Measurements from ENCODE around the gene SCAMP2. TPM values are rescaled to one million over a fixed set of nuclear protein-coding genes. Genes with fewer than 3 reads are reported as not detected.

Gene SCAMP2
- total RNA-seq, 2 donors from 2014 or later = 33.5 to 36.9 TPM

DNA sequence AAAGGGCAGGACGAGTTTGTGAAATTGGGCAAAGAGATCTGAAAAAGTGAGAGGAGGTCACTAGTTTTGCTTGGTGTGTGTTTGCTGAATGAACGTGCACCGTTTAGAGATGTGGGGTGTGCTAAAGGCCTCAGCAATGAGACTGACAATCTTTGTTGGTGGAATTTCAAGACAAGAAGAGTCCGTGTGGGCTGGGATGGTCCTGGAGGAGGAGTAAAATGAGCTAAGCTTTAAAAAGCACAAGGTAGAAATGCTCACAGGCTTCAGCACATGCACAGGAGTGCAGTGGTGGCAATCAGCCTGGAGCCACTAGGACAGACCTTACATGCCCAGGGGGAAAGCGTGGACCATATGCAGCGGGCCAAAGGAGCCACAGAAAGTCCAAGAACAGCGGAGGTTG is 48.2 kb downstream of the SCAMP2 start:
- TF ChIP-seq, protein P1, sequence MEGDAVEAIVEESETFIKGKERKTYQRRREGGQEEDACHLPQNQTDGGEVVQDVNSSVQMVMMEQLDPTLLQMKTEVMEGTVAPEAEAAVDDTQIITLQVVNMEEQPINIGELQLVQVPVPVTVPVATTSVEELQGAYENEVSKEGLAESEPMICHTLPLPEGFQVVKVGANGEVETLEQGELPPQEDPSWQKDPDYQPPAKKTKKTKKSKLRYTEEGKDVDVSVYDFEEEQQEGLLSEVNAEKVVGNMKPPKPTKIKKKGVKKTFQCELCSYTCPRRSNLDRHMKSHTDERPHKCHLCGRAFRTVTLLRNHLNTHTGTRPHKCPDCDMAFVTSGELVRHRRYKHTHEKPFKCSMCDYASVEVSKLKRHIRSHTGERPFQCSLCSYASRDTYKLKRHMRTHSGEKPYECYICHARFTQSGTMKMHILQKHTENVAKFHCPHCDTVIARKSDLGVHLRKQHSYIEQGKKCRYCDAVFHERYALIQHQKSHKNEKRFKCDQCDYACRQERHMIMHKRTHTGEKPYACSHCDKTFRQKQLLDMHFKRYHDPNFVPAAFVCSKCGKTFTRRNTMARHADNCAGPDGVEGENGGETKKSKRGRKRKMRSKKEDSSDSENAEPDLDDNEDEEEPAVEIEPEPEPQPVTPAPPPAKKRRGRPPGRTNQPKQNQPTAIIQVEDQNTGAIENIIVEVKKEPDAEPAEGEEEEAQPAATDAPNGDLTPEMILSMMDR (IDR thresholded peaks at IDR 0.05) = no peak
- no peak for TF ChIP-seq POLR2A (IDR thresholded peaks at IDR 0.05)
- no peak overlapping the region for H3K4me3 ChIP-seq
- H3K27me3 ChIP-seq = peaks cover 0 to 18% of the 10 kb centered on the region in 2 donors
- H3K27ac ChIP-seq = no peak overlapping the region
- H3K4me1 ChIP-seq = peaks cover 6% of the 10 kb centered on the region
- 71 to 73% methylated on average over 7 of the region's 7 CpGs for WGBS, 2 donors
- H3K36me3 ChIP-seq (replicated peaks in 1 of 2; ENCODE audit: insufficient read depth in 1 of 2, low read depth in 2 of 2) = no peaks in the 10 kb centered on the region
- no peak for ATAC-seq
- DNase-seq = no peak
- intact Hi-C loops (cut with DNase I) = no loop called here
- H3K9me3 ChIP-seq = no peaks in the 10 kb centered on the region

DNA sequence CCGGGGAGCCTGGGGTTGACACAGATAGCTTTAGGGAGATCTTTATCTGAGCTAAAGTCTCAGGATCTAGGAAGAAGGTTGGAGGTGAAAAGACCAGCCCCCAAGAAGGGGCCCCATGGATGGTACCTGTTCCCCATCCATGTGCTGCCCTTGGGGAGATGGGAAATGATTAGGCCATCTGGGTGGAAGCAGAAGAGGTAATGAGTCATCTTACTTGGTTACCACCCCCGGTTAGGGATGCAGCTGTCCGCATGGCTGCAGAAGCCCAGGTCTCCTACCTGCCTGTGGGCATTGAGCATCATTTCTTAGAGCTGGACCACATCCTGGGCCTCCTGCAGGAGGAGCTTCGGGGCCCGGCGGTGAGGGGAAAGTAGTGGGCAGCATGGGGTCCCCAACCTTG is 49.8 kb downstream of the SCAMP2 start:
- intact Hi-C loops (cut with DNase I) = no loop called here
- no peaks in the 10 kb centered on the region for H3K9me3 ChIP-seq
- no peak for ATAC-seq
- H3K27me3 ChIP-seq = peaks cover 0 to 17% of the 10 kb centered on the region in 2 donors
- H3K27ac ChIP-seq = no peak overlapping the region
- H3K4me1 ChIP-seq = peaks cover 6% of the 10 kb centered on the region
- no peaks in the 10 kb centered on the region for H3K36me3 ChIP-seq (replicated peaks in 1 of 2; ENCODE audit: insufficient read depth in 1 of 2, low read depth in 2 of 2)
- TF ChIP-seq POLR2A (IDR thresholded peaks at IDR 0.05) = no peak
- TF ChIP-seq, protein P1 (IDR thresholded peaks at IDR 0.05) = no peak
- DNase-seq = no peak
- 55 to 62% methylated on average over 3 to 6 of the region's 6 CpGs for WGBS, 2 donors
- H3K4me3 ChIP-seq = no peak overlapping the region

DNA sequence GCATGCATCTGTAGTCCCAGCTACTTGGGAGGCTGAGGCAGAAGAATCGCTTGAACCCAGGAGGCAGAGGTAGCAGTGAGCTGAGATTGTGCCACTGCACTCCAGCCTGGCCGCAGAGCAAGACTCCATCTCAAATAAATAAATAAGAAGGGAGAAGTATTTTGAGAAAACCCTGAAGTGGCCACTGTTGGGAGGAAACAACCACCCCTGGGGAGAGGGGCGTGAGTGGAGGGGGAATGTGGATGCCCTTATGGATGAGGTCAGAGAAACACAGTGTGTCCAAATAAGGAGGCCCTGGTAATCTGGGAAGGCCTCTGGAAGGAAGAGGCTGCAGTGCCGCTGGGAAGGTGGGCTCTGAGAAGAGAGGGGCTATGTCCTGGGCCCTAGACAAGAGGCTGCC is 50.9 kb downstream of the SCAMP2 start:
- H3K9me3 ChIP-seq = no peaks in the 10 kb centered on the region
- peaks cover 6% of the 10 kb centered on the region for H3K4me1 ChIP-seq
- ATAC-seq (no peak), DNase-seq (no peak)
- intact Hi-C loops (cut with DNase I) = no loop called here
- H3K27ac ChIP-seq = no peak overlapping the region
- TF ChIP-seq POLR2A (IDR thresholded peaks at IDR 0.05) = no peak
- TF ChIP-seq, protein P1 (IDR thresholded peaks at IDR 0.05) = no peak
- peaks cover 0 to 6% of the 10 kb centered on the region in 2 donors for H3K27me3 ChIP-seq
- H3K36me3 ChIP-seq (replicated peaks in 1 of 2; ENCODE audit: insufficient read depth in 1 of 2, low read depth in 2 of 2) = no peaks in the 10 kb centered on the region
- 82 to 84% methylated on average over 4 of the region's 4 CpGs for WGBS, 2 donors
- no peak overlapping the region for H3K4me3 ChIP-seq

DNA sequence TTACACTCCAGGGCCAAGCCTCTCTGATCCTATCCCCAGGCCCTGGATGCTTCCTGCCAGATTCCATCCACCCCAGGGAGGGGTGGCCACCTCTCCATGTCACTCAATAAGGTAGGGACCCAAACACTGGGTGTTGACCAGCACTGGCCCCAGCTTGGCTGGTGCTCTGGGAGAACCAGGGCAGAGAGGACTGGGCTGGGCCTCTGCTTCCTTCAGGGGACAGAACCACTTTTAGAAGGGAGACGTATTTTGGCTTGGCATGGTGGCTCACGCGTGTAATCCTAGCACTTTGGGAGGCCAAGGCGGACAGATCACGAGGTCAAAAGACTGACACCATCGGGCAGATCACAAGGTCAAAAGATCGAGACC is 51.4 kb downstream of the SCAMP2 start:
- H3K9me3 ChIP-seq = no peaks in the 10 kb centered on the region
- no peak overlapping the region for H3K27ac ChIP-seq
- intact Hi-C loops (cut with DNase I) = no loop called here
- WGBS, 2 donors = 77 to 89% methylated on average over 6 to 7 of the region's 7 CpGs
- H3K4me3 ChIP-seq = no peak overlapping the region
- H3K36me3 ChIP-seq (replicated peaks in 1 of 2; ENCODE audit: insufficient read depth in 1 of 2, low read depth in 2 of 2) = no peaks in the 10 kb centered on the region
- ATAC-seq (no peak), DNase-seq (no peak)
- H3K27me3 ChIP-seq = peaks cover 0 to 2% of the 10 kb centered on the region in 2 donors
- H3K4me1 ChIP-seq = peaks cover 3% of the 10 kb centered on the region
- no peak for TF ChIP-seq POLR2A (IDR thresholded peaks at IDR 0.05)
- TF ChIP-seq, protein P1 (IDR thresholded peaks at IDR 0.05) = no peak

DNA sequence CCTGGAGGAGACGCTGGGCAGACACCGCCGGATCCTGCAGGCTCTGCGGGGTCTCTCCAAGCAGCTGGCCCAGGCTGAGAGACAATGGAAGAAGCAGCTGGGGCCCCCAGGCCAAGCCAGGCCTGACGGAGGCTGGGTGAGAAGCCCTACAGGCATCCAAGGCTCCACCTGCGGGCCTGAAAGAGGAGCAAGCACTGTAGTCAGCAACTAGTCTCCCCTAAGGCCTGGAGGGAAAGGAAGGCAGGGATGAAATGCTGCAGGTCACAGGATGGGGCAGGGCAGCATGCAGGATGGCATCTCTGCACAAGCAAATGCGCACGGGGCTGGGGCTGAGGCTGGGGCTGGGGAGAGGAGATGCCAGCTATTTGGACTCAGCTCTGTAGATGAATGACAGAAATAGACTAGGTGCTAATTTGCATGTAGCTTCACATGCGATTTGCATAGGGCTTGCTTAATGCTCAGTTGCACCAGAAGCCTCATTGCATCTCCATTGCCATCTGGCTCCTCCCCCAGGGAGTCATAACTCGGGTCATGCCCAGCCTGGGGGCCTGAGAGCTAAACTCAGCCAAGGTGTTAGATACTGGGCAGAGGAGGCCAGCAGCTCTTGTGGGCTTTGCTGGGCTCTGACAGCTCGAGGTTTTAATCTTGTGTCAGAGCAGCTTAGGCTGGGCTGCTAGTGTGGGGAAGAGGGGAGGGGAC is 51.9 kb downstream of the SCAMP2 start:
- Histone ChIP-seq H3K27me3 (no peaks in the 10 kb centered on the region), H3K27ac (no peak overlapping the region), H3K4me3 (no peak overlapping the region), H3K9me3 (no peaks in the 10 kb centered on the region), H3K4me1 (no peaks in the 10 kb centered on the region), H3K36me3 (replicated peaks in 1 of 2; ENCODE audit: insufficient read depth in 1 of 2, low read depth in 2 of 2) (no peaks in the 10 kb centered on the region)
- DNase-seq = no peak
- ATAC-seq = no peak
- TF ChIP-seq POLR2A (IDR thresholded peaks at IDR 0.05) = no peak
- TF ChIP-seq, protein P1 (IDR thresholded peaks at IDR 0.05) = no peak
- WGBS, 2 donors = 60 to 69% methylated on average over 9 to 11 of the region's 11 CpGs
- intact Hi-C loops (cut with DNase I) = no loop called here
